Epithelial cell of esophagus (primary cell): ENCODE measurements around the gene JAM3.
"Not testable (repeated sequence)": the region's sequence is repeated elsewhere in the genome, so short reads cannot be mapped to it uniquely, and the experiment has no call there.

Experiments
- DNase-seq: peaks from one replicate; pipeline ENCODE4 v3.0.0; 2010; ENCODE audit warnings: low read depth
- H3K4me3 ChIP-seq: 2 replicates; pipeline ENCODE4 v1.5.1; 2011; ENCODE audit warnings: mild to moderate bottlenecking, low read length, control low read depth
- CTCF ChIP-seq: IDR thresholded peaks from 2 replicates; pipeline ENCODE4 v1.5.1; 2011; ENCODE audit warnings: low read depth, mild to moderate bottlenecking, low read length, control low read depth, inconsistent platforms; ENCODE audit not compliant: insufficient read depth; ENCODE audit errors: missing control alignments

JAM3 gene

GRCh38 chr11:134082990-134083389 lies 14.1 kb downstream of the JAM3 start:
- H3K4me3 ChIP-seq, result no peak overlapping the region
- no peak for TF ChIP-seq CTCF
- DNase-seq, result no peak

- no peak for DNase-seq
- no peak overlapping the region for H3K4me3 ChIP-seq
- TF ChIP-seq CTCF, result no peak
Measured at GRCh38 chr11:134086376-134086775, 17.5 kb downstream of the JAM3 start.

- H3K4me3 ChIP-seq, DNase-seq: not testable (repeated sequence)
Measured at GRCh38 chr11:134092006-134092405, 23.1 kb downstream of the JAM3 start.

GRCh38 chr11:134097166-134097565 lies 28.3 kb downstream of the JAM3 start:
- TF ChIP-seq CTCF, result no peak
- H3K4me3 ChIP-seq, result no peak overlapping the region

GRCh38 chr11:134098566-134099184 lies 29.8 kb downstream of the JAM3 start:
- no peak overlapping the region for H3K4me3 ChIP-seq
- TF ChIP-seq CTCF, result peak; percentile 53
- peak; percentile 20 for DNase-seq

More at GRCh38 chr11:134097166-134097565, 28.3 kb downstream of the JAM3 start:
- DNase-seq, result no peak

GRCh38 chr11:134100171-134100570 lies 31.3 kb downstream of the JAM3 start:
- no peak for TF ChIP-seq CTCF
- H3K4me3 ChIP-seq, result no peak overlapping the region
- DNase-seq, result no peak

- no peak overlapping the region for H3K4me3 ChIP-seq
- TF ChIP-seq CTCF, result no peak
- DNase-seq, result no peak
Measured at GRCh38 chr11:134101282-134101681, 32.4 kb downstream of the JAM3 start.
